Loucy (cell line): ENCODE results near the gene CPXM2.

Experiments
- H2AFZ ChIP-seq: fragments of 200-600 bp; sonication (generic); 2 replicates; pipeline ENCODE4 v1.6.0; 2016; ENCODE audit warnings: antibody characterized with exemption, mild to moderate bottlenecking, low read length, moderate library complexity
- H3F3A ChIP-seq: fragments of 200-600 bp; 2 replicates; pipeline ENCODE4 v1.6.0; 2016; ENCODE audit warnings: antibody characterized with exemption, low read depth, mild to moderate bottlenecking
- H3K27me3 ChIP-seq: fragments of 200-600 bp; sonication (generic); 2 replicates; pipeline ENCODE4 v1.6.1; 2014; ENCODE audit warnings: low read length, mild to moderate bottlenecking; ENCODE audit not compliant: insufficient read depth, poor library complexity, severe bottlenecking
- H3K36me3 ChIP-seq: fragments of 200-600 bp; sonication (generic); 2 replicates; pipeline ENCODE4 v1.6.1; 2016; ENCODE audit warnings: low read length; ENCODE audit not compliant: insufficient read depth
- H3K4me1 ChIP-seq: fragments of 200-600 bp; sonication (generic); 2 replicates; pipeline ENCODE4 v1.5.1; 2014; ENCODE audit warnings: low read length, mild to moderate bottlenecking; ENCODE audit not compliant: insufficient read depth, poor library complexity, severe bottlenecking
- H3K4me2 ChIP-seq: fragments of 200-600 bp; sonication (generic); 2 replicates; pipeline ENCODE4 v1.6.0; 2014; ENCODE audit warnings: antibody characterized with exemption, low read length, low read depth, mild to moderate bottlenecking; ENCODE audit not compliant: poor library complexity, severe bottlenecking
- H3K4me3 ChIP-seq: fragments of 200-600 bp; sonication (generic); 2 replicates; pipeline ENCODE4 v1.5.1; 2014; ENCODE audit warnings: low read length, mild to moderate bottlenecking, mixed read lengths; ENCODE audit not compliant: poor library complexity, severe bottlenecking
- H3K79me2 ChIP-seq: fragments of 200-600 bp; sonication (generic); 2 replicates; pipeline ENCODE4 v1.6.1; 2014; ENCODE audit warnings: low read length; ENCODE audit not compliant: insufficient read depth
- H3K9ac ChIP-seq: fragments of 200-600 bp; sonication (generic); 2 replicates; pipeline ENCODE4 v1.6.0; 2014; ENCODE audit warnings: mild to moderate bottlenecking, low read depth, low read length, moderate library complexity; ENCODE audit not compliant: poor library complexity, severe bottlenecking
- H3K9me2 ChIP-seq: fragments of 200-600 bp; sonication (generic); replicated peaks from 2 replicates; pipeline ENCODE4 v1.6.1; 2016; ENCODE audit warnings: low read depth, low read length, mixed read lengths
- H3K9me3 ChIP-seq: fragments of 200-600 bp; sonication (generic); 2 replicates; pipeline ENCODE4 v1.6.1; 2014; ENCODE audit warnings: mild to moderate bottlenecking, antibody characterized with exemption, low read length, low read depth; ENCODE audit not compliant: insufficient read depth
- H4K20me1 ChIP-seq: fragments of 200-600 bp; sonication (generic); 2 replicates; pipeline ENCODE4 v1.6.0; 2014; ENCODE audit warnings: antibody characterized with exemption, low read length, mild to moderate bottlenecking; ENCODE audit not compliant: insufficient read depth, poor library complexity, severe bottlenecking
- EZH2phosphoT487 ChIP-seq: fragments of 200-600 bp; IDR thresholded peaks from 2 replicates; pipeline ENCODE4 v1.6.1; 2018; ENCODE audit warnings: antibody characterized with exemption, mild to moderate bottlenecking, moderate library complexity, borderline replicate concordance
- TF ChIP-seq, protein P1 (sequence below): fragments of 200-600 bp; sonication (generic); conservative IDR thresholded peaks from 2 replicates; pipeline ENCODE4 v1.5.1; 2014; ENCODE audit warnings: mild to moderate bottlenecking, antibody characterized with exemption, low read length

The CPXM2 gene

DNA sequence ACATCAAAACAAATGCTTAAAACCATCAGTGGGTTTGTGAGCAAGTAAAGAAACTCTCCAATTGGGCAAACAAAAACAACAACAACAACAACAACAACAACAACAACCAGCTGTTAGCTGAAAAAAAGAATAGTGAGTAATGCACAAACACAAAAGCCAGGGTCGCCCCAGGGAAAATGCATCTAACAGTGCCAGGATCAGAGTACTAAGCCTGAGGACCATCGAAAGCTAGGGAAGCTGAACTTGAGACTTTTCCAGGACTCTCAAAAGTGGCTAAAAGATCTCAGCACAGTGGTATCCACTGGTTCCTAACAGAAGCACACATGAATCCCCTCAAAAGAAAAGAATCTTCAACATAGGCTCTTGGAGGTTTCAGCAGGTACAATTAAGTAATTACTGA is 83.3 kb downstream of the CPXM2 start:
- Histone ChIP-seq H3K79me2 (no peaks in the 10 kb centered on the region), H3K4me1 (no peaks in the 10 kb centered on the region), H3K27me3 (no peaks in the 10 kb centered on the region), H2AFZ (no peak overlapping the region), H4K20me1 (no peaks in the 10 kb centered on the region), H3K4me3 (no peak overlapping the region), H3K4me2 (no peak overlapping the region), H3F3A (no peaks in the 10 kb centered on the region), H3K9me2 (no peaks in the 10 kb centered on the region), H3K36me3 (no peaks in the 10 kb centered on the region), H3K9ac (no peak overlapping the region), H3K9me3 (no peaks in the 10 kb centered on the region)
- no peak for TF ChIP-seq EZH2phosphoT487
- TF ChIP-seq, protein P1, sequence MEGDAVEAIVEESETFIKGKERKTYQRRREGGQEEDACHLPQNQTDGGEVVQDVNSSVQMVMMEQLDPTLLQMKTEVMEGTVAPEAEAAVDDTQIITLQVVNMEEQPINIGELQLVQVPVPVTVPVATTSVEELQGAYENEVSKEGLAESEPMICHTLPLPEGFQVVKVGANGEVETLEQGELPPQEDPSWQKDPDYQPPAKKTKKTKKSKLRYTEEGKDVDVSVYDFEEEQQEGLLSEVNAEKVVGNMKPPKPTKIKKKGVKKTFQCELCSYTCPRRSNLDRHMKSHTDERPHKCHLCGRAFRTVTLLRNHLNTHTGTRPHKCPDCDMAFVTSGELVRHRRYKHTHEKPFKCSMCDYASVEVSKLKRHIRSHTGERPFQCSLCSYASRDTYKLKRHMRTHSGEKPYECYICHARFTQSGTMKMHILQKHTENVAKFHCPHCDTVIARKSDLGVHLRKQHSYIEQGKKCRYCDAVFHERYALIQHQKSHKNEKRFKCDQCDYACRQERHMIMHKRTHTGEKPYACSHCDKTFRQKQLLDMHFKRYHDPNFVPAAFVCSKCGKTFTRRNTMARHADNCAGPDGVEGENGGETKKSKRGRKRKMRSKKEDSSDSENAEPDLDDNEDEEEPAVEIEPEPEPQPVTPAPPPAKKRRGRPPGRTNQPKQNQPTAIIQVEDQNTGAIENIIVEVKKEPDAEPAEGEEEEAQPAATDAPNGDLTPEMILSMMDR: no peak

DNA sequence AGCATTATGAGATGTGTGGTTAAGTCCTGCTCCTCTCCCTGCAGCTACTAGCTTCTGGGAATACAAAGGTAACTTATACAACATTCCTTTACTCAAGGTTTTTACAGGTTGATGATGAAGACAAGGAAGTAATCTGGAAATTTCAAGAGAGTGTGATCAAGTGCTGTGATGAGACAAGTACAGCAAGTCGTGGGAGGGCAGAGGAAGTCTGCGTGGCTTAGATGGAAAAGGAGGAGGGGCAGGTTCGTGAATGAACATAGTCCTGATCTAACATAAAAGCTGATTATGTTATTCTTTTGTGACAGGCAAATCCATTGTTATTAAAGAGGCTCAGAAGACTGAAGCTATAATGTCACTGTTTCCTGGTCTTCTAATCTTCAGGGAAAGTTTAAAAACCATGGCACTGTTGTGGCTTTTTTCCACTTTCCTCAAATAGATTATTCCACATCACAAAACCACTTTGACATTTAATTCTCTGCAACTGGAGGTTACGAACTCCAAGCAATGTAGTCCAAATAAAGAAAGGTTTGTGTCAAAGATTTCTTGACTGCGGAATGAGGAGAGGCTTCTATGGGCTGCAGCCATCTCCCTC is 84.1 kb downstream of the CPXM2 start:
- Histone ChIP-seq H3K9me2 (no peaks in the 10 kb centered on the region), H4K20me1 (no peaks in the 10 kb centered on the region), H3K36me3 (no peaks in the 10 kb centered on the region), H3F3A (no peaks in the 10 kb centered on the region), H3K79me2 (no peaks in the 10 kb centered on the region), H3K27me3 (no peaks in the 10 kb centered on the region), H2AFZ (no peak overlapping the region), H3K9me3 (no peaks in the 10 kb centered on the region), H3K4me1 (no peaks in the 10 kb centered on the region), H3K4me2 (no peak overlapping the region), H3K4me3 (no peak overlapping the region), H3K9ac (no peak overlapping the region)
- TF ChIP-seq, protein P1: no peak
- no peak for TF ChIP-seq EZH2phosphoT487

DNA sequence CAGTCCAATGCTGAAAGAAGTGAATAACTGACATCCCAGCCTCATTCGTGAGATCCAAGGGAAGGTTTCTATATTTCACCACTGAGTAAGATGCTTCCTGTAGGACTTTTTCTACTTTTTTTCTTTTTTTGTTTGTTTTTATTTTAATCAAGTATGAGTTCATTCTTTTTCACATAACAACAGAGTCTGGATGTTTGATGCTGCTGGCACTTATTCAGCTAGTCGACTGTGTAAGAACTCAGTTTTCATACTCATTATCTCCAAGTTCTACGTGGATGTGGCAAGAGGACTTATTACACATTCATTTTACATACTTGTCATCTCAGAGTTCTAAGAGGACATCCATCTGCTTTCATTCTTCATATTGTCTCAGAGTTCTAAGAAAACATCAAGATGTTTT is 86.9 kb downstream of the CPXM2 start:
- Histone ChIP-seq H3F3A (no peaks in the 10 kb centered on the region), H2AFZ (no peak overlapping the region), H3K9ac (no peak overlapping the region), H3K27me3 (no peaks in the 10 kb centered on the region), H4K20me1 (no peaks in the 10 kb centered on the region), H3K9me2 (no peaks in the 10 kb centered on the region), H3K79me2 (no peaks in the 10 kb centered on the region), H3K4me1 (no peaks in the 10 kb centered on the region), H3K4me3 (no peak overlapping the region), H3K4me2 (no peak overlapping the region), H3K36me3 (no peaks in the 10 kb centered on the region), H3K9me3 (no peaks in the 10 kb centered on the region)
- TF ChIP-seq EZH2phosphoT487: no peak
- TF ChIP-seq, protein P1: no peak
